Right ventricle myocardium superior (tissue), 1 donor: Measurements from ENCODE around the gene RNF13. TPM values are rescaled to one million over a fixed set of nuclear protein-coding genes. Genes with fewer than 3 reads are reported as not detected.
"Not testable (repeated sequence)": the region's sequence is repeated elsewhere in the genome, so short reads cannot be mapped to it uniquely, and the experiment has no call there.

Experiments
- ATAC-seq: fragments of 200-7000 bp; cut with Tn5 transposase; one replicate; pipeline ENCODE4 v1.9.1; 2020; ENCODE audit warnings: mild to moderate bottlenecking; ENCODE audit not compliant: poor library complexity
- DNase-seq: peaks from one replicate; pipeline ENCODE4 v3.0.0-alpha.2; 2020
- intact Hi-C: fragments of 100-400 bp; cut with DNase I; formaldehyde crosslinking; loops from one replicate; pipeline ENCODE4 v1.11.2; 2022
- total RNA-seq: library from RNA; stranded (reverse); fragmentation: NEBNext Ultra II Directional; extraction: Animal tissue kit (Norgen Biotek cat#: 25700); gene quantifications from one replicate; pipeline ENCODE4 v1.2.1, GENCODE V29; 2021
- donor health status: DM: no; HTN: yes; CAD: no; lungs with severe emphysema.

Gene RNF13
- total RNA-seq, 1 donor from 2014 or later: 45.0 TPM

DNA sequence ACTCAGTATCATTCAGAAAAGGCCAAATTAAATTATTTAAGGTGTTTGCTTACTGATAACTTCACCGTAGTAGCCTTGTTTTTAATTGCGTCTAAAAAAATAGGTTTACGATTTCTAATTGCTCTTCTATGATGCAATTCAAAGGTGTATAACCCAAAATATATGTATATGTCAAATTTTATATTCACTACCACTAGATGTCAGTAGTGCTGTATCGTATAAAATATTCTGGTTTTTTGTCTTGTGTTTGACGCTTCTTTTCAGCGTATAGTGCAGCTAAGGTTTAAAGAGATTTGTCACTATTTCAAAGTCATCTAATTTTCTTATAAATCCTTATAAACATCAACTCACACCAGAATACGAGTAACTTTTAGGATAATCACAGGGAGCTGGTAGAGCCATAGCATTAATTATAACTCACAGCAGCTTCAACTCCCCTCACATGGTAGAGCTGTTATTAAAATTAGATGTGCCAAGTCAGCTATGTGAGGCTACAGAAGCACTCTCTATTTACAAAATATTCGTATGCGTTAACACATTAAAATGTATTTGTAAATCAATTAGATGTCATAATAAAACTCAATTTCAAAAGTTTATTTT, 154.2 kb downstream of the RNF13 start:
- intact Hi-C loops: loop anchor here (5.0 to 10.0 kb wide), 3 partner anchors 215 to 528 kb away; no protein-coding TSS in a partner anchor
- DNase-seq: no peak
- no peak for ATAC-seq

GRCh38 chr3:149968216-149968615, 155.2 kb downstream of the RNF13 start:
- ATAC-seq (no peak), DNase-seq (no peak)
- intact Hi-C loops: loop anchor here (5.0 to 10.0 kb wide), 3 partner anchors 214 to 527 kb away; no protein-coding TSS in a partner anchor

GRCh38 chr3:149969110-149969939, 156.3 kb downstream of the RNF13 start:
- ATAC-seq: peak; percentile 47
- DNase-seq: no peak

DNA sequence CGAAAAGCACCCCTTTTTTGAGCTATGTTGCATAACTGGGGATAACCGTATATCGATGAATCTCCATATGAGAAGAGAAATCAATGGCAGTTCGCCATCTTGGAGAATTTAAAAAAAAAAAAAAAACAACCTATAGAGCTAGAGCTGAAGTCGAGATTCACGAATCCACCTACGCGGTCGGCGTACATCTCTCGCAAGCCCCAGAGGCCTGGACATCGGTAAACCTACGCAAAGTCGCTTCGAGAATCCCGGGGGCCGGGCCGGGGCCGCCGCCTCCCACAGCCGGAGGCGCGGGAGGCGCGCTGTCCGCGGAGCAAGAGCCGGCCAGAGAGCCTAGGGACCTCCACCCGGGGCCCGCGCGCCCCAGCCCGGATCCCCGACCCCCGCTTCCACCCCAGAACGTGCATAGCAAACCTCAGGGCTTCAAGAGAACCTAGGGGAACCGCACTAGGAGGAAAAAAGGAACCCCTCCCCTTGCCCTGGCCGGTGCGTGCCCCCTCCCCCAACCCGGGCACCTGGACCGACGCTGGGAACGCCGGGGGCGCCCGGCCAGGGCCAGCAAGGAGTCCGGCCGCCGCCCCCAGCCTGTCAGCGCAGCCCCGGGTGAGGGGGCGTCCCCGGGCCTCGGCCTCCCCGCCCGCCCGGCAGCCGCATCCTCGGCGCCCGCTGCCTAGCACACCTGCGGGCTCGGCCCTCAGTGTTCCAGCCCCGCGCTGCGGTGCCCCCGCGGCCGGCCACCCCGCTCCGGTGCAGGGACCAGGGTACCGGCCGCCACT, 157.1 kb downstream of the RNF13 start:
- ATAC-seq: peak; percentile 74
- intact Hi-C loops: loop anchor here (5.0 to 10.0 kb wide), 3 partner anchors 212 to 525 kb away; no protein-coding TSS in a partner anchor
- peak; percentile 88 for DNase-seq

More at GRCh38 chr3:149969110-149969939, 156.3 kb downstream of the RNF13 start:
- intact Hi-C loops: loop anchor here (5.0 to 10.0 kb wide), 3 partner anchors 213 to 525 kb away; no protein-coding TSS in a partner anchor

- intact Hi-C loops: no loop called here
These were observed 157.8 kb downstream of the RNF13 start, which contains the start of gene PFN2 for GRCh38 chr3:149970716-149971402. TSS of gene PFN2 (minus strand) at chr3:149970895. CDS start at chr3:149970856, 39 bp downstream.

DNA sequence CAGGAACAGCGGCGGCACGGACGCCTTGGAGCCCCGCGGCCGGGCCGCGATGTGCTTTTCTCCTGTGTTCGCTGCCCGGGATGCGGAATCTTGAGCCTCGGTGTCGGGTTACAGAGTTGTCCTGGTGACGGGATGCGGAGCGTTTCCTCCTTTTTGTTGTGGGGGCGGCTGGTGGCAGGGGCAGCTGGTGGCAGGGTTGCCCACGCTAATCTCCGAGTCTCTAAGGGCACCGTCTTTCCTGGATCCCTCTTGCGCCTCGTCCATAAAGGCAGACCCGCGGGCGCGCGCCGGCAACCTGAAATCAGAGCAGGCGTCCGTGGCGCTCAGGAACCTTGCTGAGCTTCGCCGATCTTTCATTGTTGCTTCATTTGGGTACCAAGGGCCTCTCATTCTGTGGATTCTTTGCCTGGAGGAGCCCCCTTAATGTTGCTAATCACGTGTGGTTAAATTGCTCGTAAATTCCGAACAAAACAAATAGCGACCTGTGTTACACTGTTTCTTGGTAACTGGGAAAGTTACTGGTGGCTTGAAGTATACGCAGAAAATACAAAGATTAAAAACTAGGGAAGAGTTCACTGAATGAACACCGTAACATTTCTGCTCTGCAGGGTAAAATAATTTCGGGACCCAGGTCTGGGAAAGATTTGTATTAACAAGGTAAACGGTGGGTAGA, 158.5 kb downstream of the RNF13 start:
- ATAC-seq: peak; percentile 37
- intact Hi-C loops: no loop called here
- DNase-seq: peak; percentile 69

More at GRCh38 chr3:149970716-149971402, 157.8 kb downstream of the RNF13 start, which contains the start of gene PFN2:
- ATAC-seq (peak; percentile 83), DNase-seq (peak; percentile 78)

- intact Hi-C loops: no loop called here
- DNase-seq (no peak), ATAC-seq (no peak)
These were observed 162.9 kb downstream of the RNF13 start for GRCh38 chr3:149975919-149976318.

DNA sequence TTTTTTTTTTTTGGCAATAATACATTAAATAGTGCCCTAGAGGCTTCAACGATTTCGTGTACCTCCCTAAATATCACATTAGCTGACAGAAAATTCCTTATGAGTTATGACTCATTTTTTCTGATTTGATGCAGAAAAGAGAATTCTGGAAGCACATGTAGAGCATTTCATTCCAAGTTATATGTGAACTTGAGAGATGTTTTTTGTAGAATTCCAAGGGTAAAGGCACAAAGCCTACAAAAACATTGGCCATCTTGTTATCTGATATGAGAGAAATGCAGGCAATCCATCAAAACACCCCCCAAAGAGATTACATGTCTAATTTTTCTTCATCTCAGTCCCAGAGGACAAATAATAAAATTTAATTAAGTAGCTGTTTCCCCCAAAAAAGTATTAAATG, 164.4 kb downstream of the RNF13 start:
- no peak for DNase-seq
- ATAC-seq: no peak
- intact Hi-C loops: no loop called here

- intact Hi-C loops: not testable (repeated sequence)
- peak; percentile 41 for ATAC-seq
These were observed 169.0 kb downstream of the RNF13 start for GRCh38 chr3:149981979-149982378.

DNA sequence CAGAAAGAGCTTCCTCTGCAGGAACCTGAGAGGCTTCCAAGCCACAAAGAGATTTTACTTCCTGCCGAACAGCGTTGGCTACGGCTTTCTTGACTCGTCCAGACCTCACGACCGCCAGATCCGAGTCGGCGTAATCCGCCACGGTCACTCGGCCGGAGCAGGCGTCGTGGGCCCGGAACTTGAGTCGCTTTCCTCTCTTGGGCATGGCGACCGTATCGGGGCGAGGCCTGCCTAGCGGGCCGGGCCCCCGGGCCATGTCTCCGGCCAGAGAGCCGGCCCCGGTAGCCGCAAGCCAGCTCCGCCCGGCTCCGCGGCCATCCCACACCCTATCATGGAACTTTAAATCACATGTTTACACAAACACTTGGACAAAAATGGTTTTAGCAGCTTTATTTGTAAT, 170.0 kb downstream of the RNF13 start:
- ATAC-seq, intact Hi-C loops, DNase-seq: not testable (repeated sequence)

More at GRCh38 chr3:149981979-149982378, 169.0 kb downstream of the RNF13 start:
- DNase-seq: not testable (repeated sequence)

- ATAC-seq (no peak), DNase-seq (no peak)
- intact Hi-C loops: no loop called here
These were observed 170.6 kb downstream of the RNF13 start for GRCh38 chr3:149983628-149984027.

GRCh38 chr3:149989307-149989706, 176.3 kb downstream of the RNF13 start:
- ATAC-seq (no peak), DNase-seq (no peak)
- intact Hi-C loops: no loop called here

- ATAC-seq (no peak), DNase-seq (no peak)
- intact Hi-C loops: no loop called here
These were observed 177.5 kb downstream of the RNF13 start for GRCh38 chr3:149990423-149990948.

DNA sequence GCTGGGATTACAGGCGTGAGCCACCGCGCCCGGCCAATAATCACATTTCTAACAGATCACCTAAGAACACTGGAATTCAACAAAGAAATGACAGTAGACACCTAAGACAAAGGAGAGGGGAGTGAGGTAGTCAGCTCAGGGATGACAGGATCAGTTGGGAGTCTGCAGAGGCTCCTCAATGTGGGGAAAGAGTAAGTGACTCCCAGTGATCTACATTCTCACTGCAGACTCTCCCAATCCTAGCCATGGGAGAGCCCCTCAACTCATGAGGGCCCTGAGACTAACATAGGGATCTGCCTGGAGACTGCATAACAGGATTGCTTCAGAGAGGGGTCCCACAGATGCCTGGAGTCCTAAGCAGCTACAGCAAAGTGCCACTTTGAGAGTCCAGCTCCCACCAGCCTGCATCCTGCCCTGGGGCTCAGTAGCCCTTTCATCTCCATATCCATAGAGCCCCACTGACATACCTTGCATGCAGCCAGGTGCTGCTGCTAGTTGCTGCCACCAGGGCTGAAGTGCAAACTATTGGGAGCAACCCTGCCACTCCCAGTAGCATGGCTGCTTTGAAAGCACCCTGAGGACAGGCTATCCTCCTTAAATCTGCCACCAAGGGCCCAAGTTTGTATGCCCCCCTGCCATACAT, 179.5 kb downstream of the RNF13 start:
- no peak for DNase-seq
- ATAC-seq: no peak
- intact Hi-C loops: no loop called here

DNA sequence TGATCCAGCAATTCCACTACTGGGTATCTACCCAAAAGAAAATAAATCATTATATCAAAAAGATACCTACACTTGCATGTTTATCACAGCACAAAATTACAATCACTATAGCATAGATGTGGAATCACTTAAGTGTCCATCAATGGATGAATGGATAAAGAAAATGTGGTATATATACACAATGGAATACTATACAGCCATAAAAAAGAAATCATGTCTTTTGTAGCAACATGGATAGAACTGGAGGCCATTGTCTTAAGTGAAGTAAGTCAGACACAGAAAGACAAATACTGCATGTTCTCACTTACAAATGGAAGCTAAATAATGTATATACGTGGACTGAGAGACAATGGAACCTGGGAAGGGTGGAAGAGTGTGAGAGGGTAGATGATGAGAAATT, 185.9 kb downstream of the RNF13 start:
- intact Hi-C loops: no loop called here
- no peak for ATAC-seq
- DNase-seq: no peak

DNA sequence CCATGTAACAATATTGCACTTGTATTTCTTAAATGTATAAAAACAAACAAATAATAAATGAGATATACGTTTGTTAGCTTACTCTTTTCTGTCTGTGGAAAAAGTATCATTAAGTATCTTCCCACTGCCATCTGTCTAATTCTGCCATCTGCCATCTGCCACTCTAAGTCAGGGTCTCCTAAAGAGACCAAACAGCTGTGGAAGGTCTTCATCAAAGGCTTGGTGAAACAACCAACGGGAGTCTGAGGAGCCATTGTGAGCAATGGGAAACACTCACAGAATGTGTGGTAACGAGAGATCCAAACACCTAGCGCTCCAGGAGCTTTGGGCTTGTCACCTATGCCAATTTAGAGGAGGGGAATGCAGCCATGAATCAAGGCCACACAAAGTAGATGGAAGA, 186.4 kb downstream of the RNF13 start:
- DNase-seq (no peak), ATAC-seq (no peak)
- intact Hi-C loops: no loop called here

GRCh38 chr3:150000641-150001040, 187.6 kb downstream of the RNF13 start:
- intact Hi-C loops: no loop called here
- DNase-seq (no peak), ATAC-seq (no peak)
